Right cardiac atrium (tissue), 5 donors: Measurements from ENCODE around the gene ABCA13. TPM values are rescaled to one million over a fixed set of nuclear protein-coding genes. Genes with fewer than 3 reads are reported as not detected.

Experiments
- polyA plus RNA-seq: library from polyadenylated mRNA; stranded (reverse); fragments of 200-250 nt; gene quantifications from one replicate; pipeline ENCODE4 v1.2.3, GENCODE V29; 2013
- total RNA-seq, 4 donors: library from RNA; stranded (reverse); fragmentation: NEBNext Ultra II Directional; extraction: Animal tissue kit (Norgen Biotek cat#: 25700); gene quantifications; one replicate each; pipeline ENCODE4 v1.2.1, GENCODE V29; 2021
- donor health status: healthy with polysubstance abuse.
- donor health status: DM: no; HTN: yes; CAD: no.
- donor health status: DM: no; HTN: no; CAD: no.
- donor health status: DM: no; HTN: yes; CAD: no; lungs with severe emphysema.
- donor health status: DM: yes; HTN: yes; CAD: no.

The ABCA13 gene
- total and polyA plus RNA-seq, 5 donors = not detected

Other genes starting within 250 kb of the ABCA13 start
- gene PKD1L1, start 223.0 kb upstream of the ABCA13 start, total RNA-seq = 1 to 10 TPM in 1 of 4 donors, under 1 TPM in 3; 0.79 to 1.5 (median 0.90) TPM
- gene PKD1L1, start 223.0 kb upstream of the ABCA13 start, polyA plus RNA-seq = 0.81 TPM
- gene HUS1, start 191.8 kb upstream of the ABCA13 start, total RNA-seq = 10 to 100 TPM; 21.9 to 25.7 (median 24.3) TPM
- 13.2 TPM for gene HUS1, start 191.8 kb upstream of the ABCA13 start, polyA plus RNA-seq
- gene SUN3, start 142.4 kb upstream of the ABCA13 start, total RNA-seq = not detected
- not detected for gene SUN3, start 142.4 kb upstream of the ABCA13 start, polyA plus RNA-seq
- gene C7orf57, start 135.9 kb upstream of the ABCA13 start, total RNA-seq = not detected
- not detected for gene C7orf57, start 135.9 kb upstream of the ABCA13 start, polyA plus RNA-seq
- gene UPP1, start 82.2 kb upstream of the ABCA13 start, total RNA-seq = 10 to 100 TPM; 20.6 to 29.0 (median 23.5) TPM
- gene UPP1, start 82.2 kb upstream of the ABCA13 start, polyA plus RNA-seq = 17.3 TPM